HepG2 (cell line): ENCODE results near the gene AIF1. TPM values are rescaled to one million over a fixed set of nuclear protein-coding genes. Genes with fewer than 3 reads are reported as not detected.

Experiments
- ARNTL ChIP-seq: sonication (generic); formaldehyde crosslinking; IDR thresholded peaks from 2 replicates; pipeline ENCODE4 v1.4.0; 2020; ENCODE audit warnings: mild to moderate bottlenecking, missing genetic modification reagents
- ATF7-NPFF ChIP-seq: sonication (generic); formaldehyde crosslinking; IDR thresholded peaks from 2 replicates; pipeline ENCODE4 v1.8.1; 2023; ENCODE audit warnings: mild to moderate bottlenecking, low read depth, missing genetic modification reagents, moderate library complexity
- CC2D1A ChIP-seq: sonication (generic); formaldehyde crosslinking; IDR thresholded peaks from 2 replicates; pipeline ENCODE4 v1.8.1; 2023; ENCODE audit warnings: mild to moderate bottlenecking, missing genetic modification reagents
- MAF1 ChIP-seq: sonication (generic); formaldehyde crosslinking; IDR thresholded peaks from 2 replicates; pipeline ENCODE4 v1.5.0; 2020; ENCODE audit warnings: missing genetic modification reagents, borderline replicate concordance
- MEF2D ChIP-seq: sonication (generic); formaldehyde crosslinking; IDR thresholded peaks from 2 replicates; pipeline ENCODE4 v1.5.1; 2020; ENCODE audit warnings: mild to moderate bottlenecking, missing genetic modification reagents
- MTF2 ChIP-seq: sonication (generic); formaldehyde crosslinking; IDR thresholded peaks from 2 replicates; pipeline ENCODE4 v1.5.0; 2020; ENCODE audit warnings: missing genetic modification reagents, borderline replicate concordance
- NR0B2 ChIP-seq: sonication (generic); formaldehyde crosslinking; IDR thresholded peaks from 2 replicates; pipeline ENCODE4 v1.4.0; 2020; ENCODE audit warnings: mild to moderate bottlenecking, missing genetic modification reagents
- PHF21A ChIP-seq: sonication (generic); formaldehyde crosslinking; IDR thresholded peaks from 2 replicates; pipeline ENCODE4 v1.5.0; 2020; ENCODE audit warnings: mild to moderate bottlenecking, missing genetic modification reagents
- PRDM4 ChIP-seq: sonication (generic); formaldehyde crosslinking; IDR thresholded peaks from 2 replicates; pipeline ENCODE4 v1.9.0; 2021; ENCODE audit warnings: missing genetic modification reagents, borderline replicate concordance
- SOX13 ChIP-seq, 3 experiments: fragments of 450-650 bp in 1 of 3; sonication (generic) in 1 of 3; formaldehyde crosslinking in 1 of 3; IDR thresholded peaks in 2 of 3; conservative IDR thresholded peaks in 1 of 3; 2 replicates each; pipeline versions ENCODE4 v1.5.0 to v1.6.1; 2016 to 2020; ENCODE audit warnings: antibody characterized with exemption in 1 of 3, mild to moderate bottlenecking in 1 of 3, missing compliant biosample characterization in 1 of 3, missing genetic modification reagents in 1 of 3, moderate library complexity in 1 of 3
- TCF7L2 ChIP-seq: IDR thresholded peaks from 2 replicates; pipeline ENCODE4 v1.6.1; 2011; ENCODE audit warnings: mild to moderate bottlenecking, low read depth, low read length, moderate library complexity
- ZBTB2 ChIP-seq: sonication (generic); formaldehyde crosslinking; IDR thresholded peaks from 2 replicates; pipeline ENCODE4 v1.8.0; 2022; ENCODE audit warnings: low read depth, missing genetic modification reagents
- ZNF414 ChIP-seq: sonication (generic); formaldehyde crosslinking; IDR thresholded peaks from 2 replicates; pipeline ENCODE4 v1.5.0; 2020; ENCODE audit warnings: missing genetic modification reagents
- ZNF501 ChIP-seq: sonication (generic); formaldehyde crosslinking; IDR thresholded peaks from 2 replicates; pipeline ENCODE4 v1.5.1; 2020; ENCODE audit warnings: mild to moderate bottlenecking, moderate library complexity, missing genetic modification reagents
- ZNF577 ChIP-seq: sonication (generic); formaldehyde crosslinking; IDR thresholded peaks from 2 replicates; pipeline ENCODE4 v1.4.0; 2020; ENCODE audit warnings: mild to moderate bottlenecking, low read depth, missing genetic modification reagents, borderline replicate concordance
- ZNF687 ChIP-seq: sonication (generic); formaldehyde crosslinking; IDR thresholded peaks from 2 replicates; pipeline ENCODE4 v1.5.1; 2020; ENCODE audit warnings: mild to moderate bottlenecking, missing genetic modification reagents, moderate library complexity
- ZNF713 ChIP-seq: sonication (generic); formaldehyde crosslinking; IDR thresholded peaks from 2 replicates; pipeline ENCODE4 v1.4.0; 2020; ENCODE audit warnings: mild to moderate bottlenecking, missing genetic modification reagents
- ZSCAN31 ChIP-seq: sonication (generic); formaldehyde crosslinking; IDR thresholded peaks from 2 replicates; pipeline ENCODE4 v1.5.0; 2020; ENCODE audit warnings: low read depth, mild to moderate bottlenecking, missing genetic modification reagents
- polyA plus RNA-seq, 8 experiments: library from polyadenylated mRNA; depleted of rRNA in 3 of 8; stranded (reverse) in 7 of 8; unstranded in 1 of 8; fragments of >200 nt; fragmentation: Illumina TruSeq in 4 of 8; extraction: Trizol in 4 of 8; gene quantifications; 2 replicates each; pipeline versions ENCODE4 v1.2.1 to v1.2.3, GENCODE V29; 2011 to 2016; ENCODE audit warnings: low read depth in 4 of 8, missing spikeins in 1 of 8, mixed read lengths in 1 of 8; ENCODE audit not compliant: insufficient read depth in 1 of 8
- total RNA-seq, 5 experiments: library from RNA; depleted of rRNA; stranded (reverse); fragments of >200 nt; fragmentation: Illumina TruSeq; extraction: Trizol; gene quantifications; 2 replicates each; pipeline ENCODE4 v1.2.3, GENCODE V29; 2016; ENCODE audit warnings: low read depth in 1 of 5

Gene AIF1
- total and polyA plus RNA-seq, 2 of the 13 experiments (the other 11 are each of a cell fraction or from before 2014, with no cell fraction given): 1.5 TPM; not detected in 1

GRCh38 chr6:31664790-31665500 is 49.9 kb downstream of the AIF1 start, which contains the start of gene GPANK1 (continued):
- TF ChIP-seq SOX13 (IDR thresholded peaks at IDR 0.05): no peak
- peak in 1 of 2 experiments; percentile 14; a peak in 2 of 4 replicates for TF ChIP-seq SOX13 (CRISPR knock-in tag; conservative IDR thresholded peaks at IDR 0.05 in 1 of 2, IDR thresholded peaks at IDR 0.05 in 1 of 2)
- TF ChIP-seq ATF7-NPFF (CRISPR knock-in tag): peak; percentile 84; the same call in 1 of the 2 replicates
- TF ChIP-seq ZSCAN31 (CRISPR knock-in tag): no peak
- peak; percentile 82 for TF ChIP-seq ZNF687 (CRISPR knock-in tag)
- 0 out of 2 replicates have a peak, but pooled peaks have one; percentile 67 for TF ChIP-seq MTF2 (CRISPR knock-in tag)
- peak; percentile 29; the same call in 1 of the 2 replicates for TF ChIP-seq MAF1 (CRISPR knock-in tag)
- TF ChIP-seq ZNF713: 0 out of 2 replicates have a peak, but pooled peaks have one; percentile 83
- no peak for TF ChIP-seq NR0B2 (CRISPR knock-in tag)
- TF ChIP-seq ARNTL (CRISPR knock-in tag): peak; percentile 21; the same call in 1 of the 2 replicates
- no peak for TF ChIP-seq ZNF577
- TF ChIP-seq TCF7L2: no peak
- TF ChIP-seq ZNF501 (CRISPR knock-in tag): 0 out of 2 replicates have a peak, but pooled peaks have one; percentile 18
- TF ChIP-seq MEF2D: peak; percentile 49; the same call in 1 of the 2 replicates
- TF ChIP-seq ZBTB2: peak; percentile 82
- peak; percentile 82; the same call in 1 of the 2 replicates for TF ChIP-seq CC2D1A
- peak; percentile 71 for TF ChIP-seq PHF21A (CRISPR knock-in tag)
- peak; percentile 83; the same call in 1 of the 2 replicates for TF ChIP-seq ZNF414 (CRISPR knock-in tag)
- no peak for TF ChIP-seq PRDM4 (CRISPR knock-in tag)
